DMS153 treated with DMSO at 0.1 percent for 48 hours (cell line): ENCODE data around the gene PID1.

ENCODE experiments used
- DNase-seq: peaks from one replicate; lab custom pipeline; 2025; ENCODE audit not compliant: unreplicated experiment; lab: John Stamatoyannopoulos, UW

Gene PID1

DNA sequence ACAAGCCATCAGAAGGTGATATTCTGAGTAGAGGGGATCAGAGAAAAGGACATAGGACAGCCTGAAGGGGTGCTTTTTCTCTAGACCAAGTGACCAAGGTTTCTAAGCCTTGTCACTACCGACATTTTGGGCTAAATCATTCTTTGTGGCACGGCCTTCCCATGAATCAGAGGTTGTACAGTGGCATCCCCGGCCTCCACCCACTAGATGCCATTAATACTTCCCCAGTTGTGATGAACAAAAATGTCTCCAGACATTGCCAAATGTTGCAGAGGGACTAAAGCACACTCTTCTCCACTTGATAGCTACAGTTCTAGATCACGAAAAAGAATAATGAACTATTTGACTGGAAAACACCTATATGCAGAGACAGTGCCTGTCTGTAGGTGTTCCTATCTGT is 143.6 kb downstream of the PID1 start:
- no peak for DNase-seq

DNA sequence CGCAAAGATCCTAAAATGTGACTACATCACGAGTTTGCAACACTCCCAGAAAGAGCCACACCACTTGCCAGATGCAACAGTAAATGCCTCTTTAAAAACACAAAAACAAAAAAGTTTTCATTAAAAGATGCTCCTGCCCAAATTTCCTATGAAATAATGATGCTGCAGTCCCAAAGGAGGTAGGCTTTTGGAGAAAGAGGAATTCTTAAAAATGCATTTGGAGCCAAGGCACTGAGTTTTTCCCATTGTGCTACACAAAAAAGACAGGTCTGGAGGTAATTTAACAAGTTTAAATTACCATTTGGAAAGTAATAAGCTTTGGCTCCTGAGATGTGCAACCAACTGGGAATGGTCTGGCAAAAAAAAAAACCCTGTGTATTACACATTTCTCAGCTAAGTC is 145.0 kb downstream of the PID1 start:
- DNase-seq, result no peak

DNA sequence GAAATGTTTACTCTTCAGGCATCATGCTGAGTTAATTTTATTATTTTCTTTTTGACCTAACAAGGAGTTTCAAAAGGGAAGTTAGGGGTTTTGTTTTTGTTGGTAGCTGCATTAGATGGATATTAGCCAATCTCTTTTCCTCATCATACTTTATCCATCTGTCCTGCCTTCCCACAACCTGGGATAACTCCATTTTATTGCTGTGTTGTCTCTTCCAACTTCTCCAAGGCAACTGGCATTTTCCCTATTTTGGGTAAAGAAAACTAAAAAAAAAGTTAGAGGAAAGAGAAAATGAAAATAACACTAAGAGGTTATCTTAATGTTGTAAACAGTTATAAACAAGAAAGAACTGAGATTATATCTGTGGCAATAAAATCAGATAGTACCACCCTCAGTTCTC is 147.0 kb downstream of the PID1 start:
- no peak for DNase-seq

DNA sequence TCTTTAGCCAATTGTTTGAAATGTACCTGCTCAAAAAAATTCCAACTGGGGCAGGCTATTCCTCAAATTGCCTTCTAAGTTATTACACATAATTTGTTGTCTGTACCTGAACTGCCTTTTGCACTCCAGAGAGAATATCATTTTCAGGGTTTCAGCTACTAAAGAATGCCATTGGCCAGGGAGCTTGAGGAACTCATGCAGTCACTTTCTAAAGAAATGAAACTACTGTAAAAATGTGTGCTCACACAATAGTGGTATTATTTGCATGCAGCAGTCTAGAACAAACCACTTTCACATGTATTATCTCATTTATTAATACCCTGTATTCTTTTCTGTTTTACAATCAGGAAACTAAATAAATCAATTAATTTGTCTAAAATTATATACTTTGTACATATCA is 152.2 kb downstream of the PID1 start:
- no peak for DNase-seq

DNA sequence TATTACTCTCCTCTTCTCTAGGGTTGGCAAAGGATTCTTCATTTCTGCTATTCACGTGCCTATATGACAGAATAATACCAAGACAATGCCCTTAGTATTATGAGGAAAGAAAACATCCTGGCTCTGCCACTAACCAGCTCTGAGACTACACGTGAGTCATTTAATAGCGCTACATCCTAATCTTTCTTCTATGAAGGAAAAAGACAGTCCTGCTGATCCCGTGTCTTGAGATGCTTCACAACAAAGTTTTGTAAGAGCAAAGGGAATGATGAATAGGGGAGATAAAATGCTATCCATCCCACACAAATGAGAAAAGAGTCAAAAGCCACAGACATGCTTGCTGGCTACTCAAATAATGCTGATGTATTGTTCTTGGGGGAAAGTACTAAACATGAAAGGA is 152.8 kb downstream of the PID1 start:
- no peak for DNase-seq

DNA sequence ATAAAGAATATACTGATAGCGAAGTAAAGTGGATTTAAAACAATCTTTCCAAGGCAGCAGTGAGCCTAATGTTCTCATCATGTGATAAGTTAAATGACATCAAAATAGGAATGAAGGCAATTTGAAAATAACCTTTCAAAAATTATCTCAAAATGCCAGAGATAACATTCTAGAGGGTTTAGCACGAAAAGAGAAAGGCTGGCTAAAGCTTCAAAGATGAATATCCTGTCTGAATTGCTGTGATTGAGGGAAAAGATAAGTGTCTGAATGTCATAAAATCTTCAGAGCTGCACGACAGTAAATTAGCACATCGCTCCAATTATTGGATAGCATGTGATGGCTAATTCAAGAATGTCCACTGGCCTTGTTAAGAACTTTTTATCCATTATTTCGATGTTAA is 159.3 kb downstream of the PID1 start:
- DNase-seq, result no peak

DNA sequence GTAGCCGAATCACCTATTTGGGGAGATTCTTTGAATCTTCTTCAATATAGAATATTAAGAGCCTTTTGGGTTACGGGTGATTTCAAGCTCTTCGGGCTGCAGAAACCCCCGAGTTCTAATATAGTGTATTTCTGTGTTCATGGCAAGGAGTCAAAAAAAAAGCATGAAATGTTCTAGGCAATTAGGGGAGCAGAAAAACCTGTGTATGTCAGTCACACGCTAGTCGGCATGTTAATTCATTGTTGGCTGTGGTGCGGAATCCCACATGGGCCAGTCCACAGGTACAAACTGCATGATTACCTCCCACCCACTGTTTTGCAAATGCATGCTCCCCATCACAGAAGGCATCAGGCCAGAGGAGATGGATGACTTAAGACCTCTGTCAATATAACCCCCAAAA is 161.9 kb downstream of the PID1 start:
- DNase-seq, result no peak

DNA sequence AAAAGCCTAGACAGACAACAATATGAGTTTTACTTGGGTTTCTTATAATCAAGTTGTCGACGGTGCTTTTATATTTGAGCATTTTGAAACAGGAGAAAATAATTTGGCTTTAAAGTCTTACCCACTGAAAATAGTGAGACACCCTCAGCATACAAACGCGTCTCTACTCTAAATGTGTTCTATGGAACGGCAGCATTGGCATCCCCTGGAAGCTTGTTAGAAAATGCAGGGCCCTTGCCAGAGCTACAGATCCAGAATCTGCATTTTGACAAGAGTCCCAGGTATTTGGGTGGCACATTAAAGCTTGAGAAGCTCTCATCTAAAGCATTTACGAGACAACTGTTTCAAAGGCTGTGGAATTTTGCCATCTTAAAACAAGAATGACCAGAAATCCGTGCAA is 163.5 kb downstream of the PID1 start:
- no peak for DNase-seq

DNA sequence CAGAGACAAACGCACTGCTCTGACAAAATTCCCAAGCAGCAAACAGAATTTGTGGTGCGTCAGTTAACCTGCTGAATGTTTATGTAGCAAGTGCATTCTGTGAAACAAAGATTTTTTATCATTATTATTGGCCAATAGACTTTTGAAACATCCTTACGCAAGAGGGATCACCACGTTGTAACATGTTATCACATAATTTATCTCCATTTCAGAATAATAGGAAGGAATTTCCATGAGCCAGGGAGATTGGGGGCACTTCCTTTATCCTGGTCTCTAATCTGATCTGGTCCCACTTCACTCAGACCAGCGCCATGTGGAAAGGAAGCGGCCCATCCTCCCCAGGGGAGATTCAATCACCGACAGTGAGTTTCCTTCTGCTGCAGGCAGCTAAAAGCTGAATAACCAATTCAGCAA is 166.1 kb downstream of the PID1 start:
- no peak for DNase-seq

DNA sequence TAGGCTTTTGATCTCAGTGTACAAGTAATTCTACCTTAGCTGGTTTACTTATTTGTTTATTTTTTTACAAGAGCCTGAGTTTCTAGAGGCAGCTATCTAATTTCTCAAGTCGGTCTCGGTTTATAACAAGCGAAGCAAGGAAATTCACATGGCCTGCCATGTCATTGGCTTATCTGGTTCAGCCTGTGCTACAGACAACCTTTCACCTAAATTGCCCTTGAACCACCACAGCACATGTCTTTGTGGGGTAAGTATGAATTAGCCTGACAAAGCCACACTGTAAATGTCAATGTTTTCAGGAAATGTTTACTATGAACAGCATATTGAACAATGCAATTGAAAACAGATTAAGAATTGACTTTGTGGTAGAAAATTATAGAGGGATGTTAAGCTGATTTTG is 167.1 kb downstream of the PID1 start:
- no peak for DNase-seq

DNA sequence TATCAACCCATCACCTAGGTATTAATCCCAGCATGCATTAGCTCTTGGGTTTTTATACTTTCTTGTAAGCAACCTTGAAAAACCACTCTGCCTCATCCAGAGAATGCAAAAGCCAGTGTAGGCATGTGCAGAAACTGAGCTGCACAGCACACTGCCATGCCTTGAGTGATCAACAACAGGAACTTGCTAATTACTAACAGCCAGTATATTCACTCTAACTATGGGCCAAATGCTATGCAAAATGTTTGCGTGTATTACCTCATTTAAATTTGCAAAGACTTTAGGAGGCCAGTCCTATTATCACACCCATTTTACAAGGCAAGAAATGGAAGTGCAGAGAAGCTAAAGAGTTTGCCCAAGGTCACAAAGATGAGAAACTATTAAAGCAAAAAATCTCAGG is 169.8 kb downstream of the PID1 start:
- no peak for DNase-seq

DNA sequence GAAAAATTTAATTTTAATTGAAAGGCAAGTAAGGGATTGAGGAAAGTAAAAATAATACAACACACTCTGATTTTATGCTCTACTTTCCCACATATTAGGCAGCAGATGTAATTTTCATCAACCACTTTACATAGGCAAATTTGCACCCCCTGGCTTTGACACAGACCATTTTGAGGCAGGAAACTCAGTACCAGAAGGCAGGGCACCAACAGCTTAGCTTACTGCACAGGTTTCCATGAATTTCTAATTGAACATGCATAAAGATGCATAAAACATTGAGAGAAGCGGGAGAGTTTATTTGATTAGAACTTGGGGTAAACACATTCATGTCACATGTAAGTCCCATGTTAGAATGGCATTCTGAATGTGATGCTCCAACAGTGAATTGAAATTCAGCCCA is 171.9 kb downstream of the PID1 start:
- no peak for DNase-seq

DNA sequence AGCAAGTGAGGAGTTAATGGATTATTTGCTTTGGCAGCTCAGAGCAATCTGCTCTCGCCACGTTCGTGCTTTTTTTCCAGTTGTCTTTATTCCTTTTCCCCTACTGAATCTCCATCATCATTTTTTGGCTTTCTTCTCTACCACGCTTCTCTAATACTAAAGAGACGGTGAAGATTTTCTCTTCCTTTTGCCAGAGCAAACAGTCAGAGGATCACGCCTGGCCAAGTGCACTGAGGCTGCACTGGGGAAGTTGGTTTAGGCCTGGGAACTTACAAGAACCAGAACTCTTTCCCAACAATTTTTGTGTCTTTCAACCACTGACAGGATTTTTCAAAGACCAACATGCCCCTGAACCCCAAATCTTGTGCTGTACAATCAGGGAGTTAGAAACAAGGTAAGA is 172.3 kb downstream of the PID1 start:
- no peak for DNase-seq

DNA sequence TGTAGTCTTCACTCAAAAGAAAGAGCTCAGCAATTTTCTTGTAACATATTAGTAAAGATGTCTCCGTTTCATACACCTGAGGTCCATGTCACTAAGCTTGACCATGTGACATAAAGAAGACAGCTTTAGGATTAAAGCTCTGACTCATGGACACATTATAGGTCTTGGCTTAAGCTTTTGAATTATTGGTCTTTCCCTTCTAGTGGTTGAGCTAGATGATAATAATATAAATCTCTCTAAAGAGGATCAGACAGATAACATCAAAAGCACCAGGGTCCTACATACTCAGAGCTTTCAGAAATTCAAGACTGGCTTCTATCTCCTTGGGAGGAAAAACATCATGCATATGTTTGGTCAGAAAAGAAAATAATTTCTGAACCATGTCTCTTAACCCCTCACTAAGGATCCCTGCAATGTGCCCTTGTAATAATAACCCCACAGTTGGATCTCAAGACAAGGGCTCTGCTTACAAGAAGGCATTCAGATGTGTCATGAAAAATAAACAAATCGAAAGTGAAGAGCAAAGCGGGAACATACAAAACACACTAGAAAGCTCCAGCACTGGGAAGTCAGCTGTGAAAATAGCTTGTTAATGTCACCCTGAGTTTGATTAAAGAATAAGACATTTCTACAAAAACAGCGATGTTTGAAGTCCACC is 174.5 kb downstream of the PID1 start:
- DNase-seq, result no peak

DNA sequence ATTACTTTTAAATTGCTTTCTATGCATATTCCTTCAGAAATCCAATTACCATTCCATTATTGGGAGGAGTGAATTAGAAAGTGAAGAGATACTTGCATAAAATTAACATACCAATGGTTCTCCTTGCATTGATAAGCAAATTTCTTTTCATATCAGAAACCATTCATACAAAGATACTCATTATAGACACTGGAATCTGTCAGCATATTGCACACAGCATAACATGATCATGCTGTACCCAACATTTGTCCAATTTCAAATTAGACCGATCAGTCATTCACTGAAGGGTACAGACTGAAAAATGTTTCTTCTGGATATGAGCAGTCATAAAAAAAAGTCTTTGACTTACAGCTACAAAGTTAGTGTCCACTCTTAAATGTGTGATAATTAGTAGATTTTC is 175.6 kb downstream of the PID1 start:
- no peak for DNase-seq

DNA sequence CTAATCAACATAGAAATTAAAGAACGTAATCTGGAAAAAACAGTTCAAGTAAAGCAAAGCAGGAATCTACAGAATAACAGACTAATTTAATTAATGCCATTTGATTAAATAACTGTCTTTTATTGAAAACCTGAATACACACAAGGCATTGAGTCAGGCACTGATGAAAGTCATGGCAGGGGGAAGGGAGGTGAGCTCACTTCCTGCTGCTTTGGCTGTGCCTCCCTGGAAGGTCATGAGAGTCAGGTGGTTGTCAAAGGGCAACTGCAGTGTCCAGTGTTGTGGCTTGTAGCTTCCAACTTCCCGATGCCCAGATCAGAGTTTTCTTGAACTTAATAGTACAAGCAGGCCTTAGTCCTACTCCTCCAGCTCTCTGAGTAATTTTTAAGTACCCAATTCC is 180.9 kb downstream of the PID1 start:
- no peak for DNase-seq

DNA sequence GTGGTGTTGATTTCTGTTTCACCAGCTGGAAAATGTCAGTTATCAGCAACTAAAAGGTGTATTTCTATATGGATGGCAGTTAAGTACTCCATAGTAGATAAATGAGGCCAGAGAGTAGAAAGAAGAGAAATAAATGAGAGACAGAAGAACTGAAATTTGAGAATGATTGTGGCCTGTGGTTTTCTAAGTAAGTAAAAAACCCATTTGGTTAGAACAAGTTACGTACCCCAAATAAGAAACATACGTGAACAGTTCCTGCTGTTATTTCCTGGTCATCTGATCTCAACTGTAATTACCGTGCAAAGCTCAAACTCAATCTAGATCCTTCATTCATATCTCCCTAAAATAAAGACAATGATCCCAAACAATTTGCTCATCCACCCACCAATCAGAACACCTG is 181.3 kb downstream of the PID1 start:
- no peak for DNase-seq

DNA sequence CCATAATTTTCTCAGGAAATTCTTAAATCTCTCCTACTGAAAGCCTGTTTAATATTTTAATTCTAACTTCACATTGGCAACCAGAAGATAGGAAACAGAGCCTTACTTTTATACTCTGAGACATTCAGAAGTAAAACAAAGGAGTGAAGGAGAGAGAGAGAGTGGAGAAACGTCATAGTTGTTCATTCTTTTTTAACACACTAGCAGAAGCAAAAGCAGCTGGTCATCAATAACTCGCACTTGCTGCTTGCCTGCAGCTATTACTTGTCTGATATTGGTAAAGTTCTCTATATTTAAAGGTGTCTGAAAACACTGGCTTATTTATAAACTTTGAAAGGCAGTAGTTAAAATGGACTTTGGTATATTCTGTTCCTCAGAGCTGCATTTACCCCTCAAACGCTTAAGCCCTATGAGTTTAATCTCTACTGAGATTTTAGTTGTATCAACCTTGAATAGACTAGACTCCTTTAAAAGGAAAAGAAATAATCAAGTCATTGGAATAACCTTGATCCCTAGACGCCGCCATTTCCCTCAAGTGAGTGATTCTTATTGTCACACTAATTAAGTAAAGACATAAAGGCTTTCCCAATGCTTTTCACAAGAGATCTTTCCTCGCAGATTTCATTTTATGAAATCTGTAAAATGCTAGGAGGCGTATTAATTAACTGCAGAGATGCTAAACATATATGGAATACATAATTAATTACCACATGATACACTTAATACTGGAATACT is 182.0 kb downstream of the PID1 start:
- DNase-seq, result no peak

DNA sequence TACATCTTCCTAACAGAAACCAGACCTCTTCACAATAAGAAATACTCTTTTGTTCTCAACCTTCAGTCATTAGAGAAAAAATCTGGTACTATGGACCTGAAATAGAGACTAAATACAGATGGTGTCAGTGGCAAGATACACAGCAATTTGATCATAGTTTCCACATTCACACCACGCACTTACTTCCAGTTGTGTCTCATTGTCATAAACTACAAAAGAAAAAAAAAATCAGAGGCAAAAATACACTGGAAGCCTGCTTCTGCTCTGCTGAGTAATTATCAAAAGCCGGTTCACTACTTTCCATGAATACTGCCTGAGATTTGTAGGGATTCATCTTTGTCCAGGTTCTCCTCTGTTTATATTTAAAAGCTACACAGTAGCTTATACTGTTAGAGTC is 182.6 kb downstream of the PID1 start:
- no peak for DNase-seq

DNA sequence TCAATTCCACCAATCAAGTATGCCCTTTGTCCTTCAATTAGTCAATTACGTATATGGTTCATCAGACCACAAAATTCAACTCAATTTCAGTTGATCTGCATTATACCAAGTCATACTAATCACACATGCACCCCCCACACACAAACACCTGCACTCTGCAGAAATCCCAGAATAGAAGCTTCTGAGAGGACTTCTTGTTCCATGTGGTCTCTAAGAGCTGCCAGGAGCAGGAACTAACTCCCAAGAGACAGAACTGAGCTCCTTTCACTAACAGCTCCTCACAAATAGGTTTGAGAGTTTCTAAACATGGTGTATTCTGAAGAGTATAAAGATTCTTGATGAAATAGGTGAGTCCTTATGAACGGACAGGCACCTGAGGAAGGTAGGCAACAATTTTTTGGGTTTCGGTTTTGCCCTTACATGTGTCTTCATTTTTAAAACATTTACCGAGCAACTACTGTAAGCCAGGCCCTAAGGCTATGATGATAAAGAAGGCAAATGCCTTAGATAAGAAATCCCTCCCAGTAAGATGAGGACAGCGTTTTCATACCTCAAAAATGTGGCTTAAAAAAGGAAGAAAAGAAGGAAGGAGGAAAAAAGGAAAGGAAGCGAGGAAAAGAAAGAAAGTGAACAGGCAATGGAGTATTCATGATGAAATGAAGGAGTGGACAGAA is 183.1 kb downstream of the PID1 start:
- no peak for DNase-seq

DNA sequence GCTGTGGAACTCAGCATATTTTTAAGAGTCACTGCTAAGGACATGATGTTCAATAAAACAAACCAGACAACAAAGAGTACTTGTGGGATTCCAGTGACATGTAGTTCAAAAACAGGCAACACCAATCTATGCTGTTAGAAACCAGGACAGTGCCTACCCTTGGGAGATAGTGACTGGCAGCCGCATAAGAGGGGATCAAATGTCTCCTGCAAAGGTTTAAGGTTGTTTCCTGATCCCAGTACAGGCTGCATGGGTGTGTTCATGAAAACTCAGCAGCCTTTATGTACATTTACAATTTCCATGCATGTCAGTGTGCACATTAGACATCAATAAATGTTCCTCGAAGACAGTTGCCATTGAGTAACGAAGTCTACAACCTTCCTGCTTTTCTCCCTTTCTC is 183.8 kb downstream of the PID1 start:
- no peak for DNase-seq

DNA sequence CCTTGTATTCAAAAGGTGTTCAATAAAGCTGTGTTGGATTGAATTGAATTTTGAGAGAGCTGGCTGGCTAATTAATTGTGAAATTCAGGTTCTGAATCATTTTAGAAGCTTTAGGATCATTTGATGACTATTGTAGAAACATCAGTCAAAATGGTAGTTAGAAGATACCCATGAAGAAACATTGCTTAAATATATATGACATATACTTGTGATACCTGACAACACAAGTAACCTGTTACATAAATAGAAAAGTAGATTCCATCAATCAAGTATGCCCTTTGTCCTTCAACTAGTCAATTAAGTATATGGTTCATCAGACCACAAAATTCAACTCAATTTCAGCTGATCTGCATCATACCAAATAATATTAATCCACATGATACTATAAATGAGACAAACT is 185.6 kb downstream of the PID1 start:
- no peak for DNase-seq

DNA sequence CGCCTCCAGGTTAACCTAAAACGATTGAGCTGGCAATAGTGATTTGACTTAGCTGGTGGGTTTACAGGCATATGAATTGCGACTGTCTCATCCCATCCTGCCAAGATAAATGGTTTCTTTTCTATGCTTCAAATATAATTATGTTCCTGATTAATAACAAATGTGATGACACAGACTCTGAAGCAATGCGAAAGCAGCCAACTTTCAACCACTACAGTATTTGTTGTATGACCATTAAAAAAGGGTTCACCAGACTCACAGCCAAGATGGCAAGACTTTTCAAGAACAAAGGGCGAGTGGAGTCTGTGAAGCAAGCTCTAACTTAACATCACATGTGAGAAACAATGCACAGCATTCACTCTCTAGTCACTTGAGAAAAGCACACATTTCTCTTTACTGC is 186.6 kb downstream of the PID1 start:
- DNase-seq, result no peak
